GM18499 (cell line): ENCODE data around the gene MPHOSPH6.
"Not testable (repeated sequence)": the region's sequence is repeated elsewhere in the genome, so short reads cannot be mapped to it uniquely, and the experiment has no call there.

Source experiments
- ATAC-seq: cut with Tn5 transposase; IDR thresholded peaks from one replicate; pipeline ENCODE4 v1.9.1; 2021; ENCODE audit warnings: moderate number of reproducible peaks; ENCODE audit not compliant: insufficient read depth, unreplicated experiment

The MPHOSPH6 gene

GRCh38 chr16:82169861-82170845, at the start of gene MPHOSPH6:
Gene MPHOSPH6 (minus strand): TSS chr16:82170224. CDS start chr16:82170175, 49 bp downstream.
- ATAC-seq = peak; percentile 68

GRCh38 chr16:82219298-82219697, 49.3 kb upstream of the MPHOSPH6 start:
- no peak for ATAC-seq

GRCh38 chr16:82209314-82209713, 39.3 kb upstream of the MPHOSPH6 start:
- ATAC-seq = not testable (repeated sequence)

GRCh38 chr16:82203198-82203597, 33.2 kb upstream of the MPHOSPH6 start:
- ATAC-seq = no peak

GRCh38 chr16:82201926-82202325, 31.9 kb upstream of the MPHOSPH6 start:
- no peak for ATAC-seq

GRCh38 chr16:82201351-82201750, 31.3 kb upstream of the MPHOSPH6 start:
- ATAC-seq = no peak

GRCh38 chr16:82199209-82199608, 29.2 kb upstream of the MPHOSPH6 start:
- no peak for ATAC-seq

GRCh38 chr16:82197540-82198240, 27.7 kb upstream of the MPHOSPH6 start:
- no peak for ATAC-seq

- ATAC-seq = no peak
Measured at GRCh38 chr16:82195917-82196494, 26.0 kb upstream of the MPHOSPH6 start.

- ATAC-seq = no peak
Measured at GRCh38 chr16:82194086-82194485, 24.1 kb upstream of the MPHOSPH6 start.

GRCh38 chr16:82192665-82193064, 22.6 kb upstream of the MPHOSPH6 start:
- no peak for ATAC-seq

- no peak for ATAC-seq
Measured at GRCh38 chr16:82190386-82190785, 20.4 kb upstream of the MPHOSPH6 start.

GRCh38 chr16:82187829-82188228, 17.8 kb upstream of the MPHOSPH6 start:
- no peak for ATAC-seq

- ATAC-seq = no peak
Measured at GRCh38 chr16:82185012-82185411, 15.0 kb upstream of the MPHOSPH6 start.

GRCh38 chr16:82184213-82184612, 14.2 kb upstream of the MPHOSPH6 start:
- ATAC-seq = no peak

GRCh38 chr16:82183004-82183397, 13.0 kb upstream of the MPHOSPH6 start:
- no peak for ATAC-seq

GRCh38 chr16:82182266-82183003, 12.4 kb upstream of the MPHOSPH6 start:
- ATAC-seq = no peak

- ATAC-seq = no peak
Measured at GRCh38 chr16:82181461-82182185, 11.6 kb upstream of the MPHOSPH6 start.

- no peak for ATAC-seq
Measured at GRCh38 chr16:82178352-82178751, 8.3 kb upstream of the MPHOSPH6 start.

- no peak for ATAC-seq
Measured at GRCh38 chr16:82177555-82177954, 7.5 kb upstream of the MPHOSPH6 start.
